Smooth muscle cell (in vitro differentiated cells): ENCODE results near the gene KRTAP10-7. TPM values are rescaled to one million over a fixed set of nuclear protein-coding genes. Genes with fewer than 3 reads are reported as not detected.
"Not testable (repeated sequence)": the region's sequence is repeated elsewhere in the genome, so short reads cannot be mapped to it uniquely, and the experiment has no call there.

ENCODE experiments used
- DNase-seq: peaks from one replicate; lab custom pipeline; 2025; ENCODE audit not compliant: unreplicated experiment; lab: John Stamatoyannopoulos, UW
- H2AFZ ChIP-seq: fragments of 200-600 bp; sonication (generic); 2 replicates; pipeline ENCODE4 v1.6.0; 2016; ENCODE audit warnings: antibody characterized with exemption, low read depth, mild to moderate bottlenecking
- H3F3A ChIP-seq: fragments of 200-600 bp; sonication (generic); 2 replicates; pipeline ENCODE4 v1.6.0; 2017; ENCODE audit warnings: antibody characterized with exemption, low read depth
- H3K27ac ChIP-seq: fragments of 200-600 bp; sonication (generic); 2 replicates; pipeline ENCODE4 v1.5.1; 2016; ENCODE audit warnings: low read depth, mild to moderate bottlenecking
- H3K27me3 ChIP-seq: fragments of 200-600 bp; sonication (generic); 2 replicates; pipeline ENCODE4 v1.6.1; 2016; ENCODE audit warnings: low read depth, mild to moderate bottlenecking
- H3K36me3 ChIP-seq: fragments of 200-600 bp; sonication (generic); 2 replicates; pipeline ENCODE4 v1.5.1; 2016; ENCODE audit warnings: low read depth
- H3K4me1 ChIP-seq: fragments of 200-600 bp; sonication (generic); 2 replicates; pipeline ENCODE4 v1.5.1; 2016; ENCODE audit warnings: low read depth
- H3K4me2 ChIP-seq: fragments of 200-600 bp; sonication (generic); 2 replicates; pipeline ENCODE4 v1.6.0; 2016; ENCODE audit warnings: mild to moderate bottlenecking
- H3K4me3 ChIP-seq: fragments of 200-600 bp; sonication (generic); 2 replicates; pipeline ENCODE4 v1.5.1; 2016; ENCODE audit warnings: mild to moderate bottlenecking
- H3K79me2 ChIP-seq: fragments of 200-600 bp; sonication (generic); 2 replicates; pipeline ENCODE4 v1.6.0; 2016; ENCODE audit warnings: low read depth, mild to moderate bottlenecking
- H3K9ac ChIP-seq: fragments of 200-600 bp; sonication (generic); 2 replicates; pipeline ENCODE4 v1.6.0; 2016; ENCODE audit warnings: low read depth
- H3K9me3 ChIP-seq: fragments of 200-600 bp; sonication (generic); replicated peaks from 2 replicates; pipeline ENCODE4 v1.5.1; 2016; ENCODE audit warnings: low read depth
- H4K20me1 ChIP-seq: fragments of 200-600 bp; sonication (generic); 2 replicates; pipeline ENCODE4 v1.6.0; 2016; ENCODE audit warnings: low read depth
- CTCF ChIP-seq: fragments of 200-600 bp; sonication (generic); IDR thresholded peaks from 2 replicates; pipeline ENCODE4 v1.5.1; 2017; ENCODE audit warnings: borderline replicate concordance, mild to moderate bottlenecking, antibody characterized with exemption; ENCODE audit not compliant: insufficient read depth, poor library complexity, severe bottlenecking
- WGBS: methylation state at CpG from one replicate; pipeline ENCODE4 v1.1.7; 2016; ENCODE audit warnings: low lambda C conversion rate; 5-methylcytosine and 5-hydroxymethylcytosine counted together
- polyA plus RNA-seq: library from polyadenylated mRNA; unstranded; fragments of >200 nt; fragmentation: Nextera tagmentation; extraction: Ambion mirVana; gene quantifications from 2 replicates; pipeline ENCODE4 v1.2.1, GENCODE V29; 2016
- total RNA-seq: library from RNA; depleted of rRNA; stranded (reverse); fragments of >200 nt; gene quantifications from 2 replicates; pipeline ENCODE4 v1.2.3, GENCODE V29; 2014

KRTAP10-7 gene
- total and polyA plus RNA-seq, 2 experiments from 2014 or later: not detected

- WGBS: 82% methylated on average over 28 of the region's 30 CpGs
- H3K9ac ChIP-seq: no peak overlapping the region
Measured at GRCh38 chr21:44557491-44558328, 42.7 kb upstream of the KRTAP10-7 start.

GRCh38 chr21:44558329-44558675 lies 42.1 kb upstream of the KRTAP10-7 start:
- not testable (repeated sequence) for H3K27me3 ChIP-seq, H2AFZ ChIP-seq, H3K27ac ChIP-seq, H3K4me3 ChIP-seq, H3K79me2 ChIP-seq, H4K20me1 ChIP-seq, H3F3A ChIP-seq, DNase-seq, H3K9ac ChIP-seq, H3K36me3 ChIP-seq, H3K4me1 ChIP-seq, H3K4me2 ChIP-seq, H3K9me3 ChIP-seq
- 72% methylated on average over 10 of the region's 10 CpGs for WGBS

More at GRCh38 chr21:44557491-44558328, 42.7 kb upstream of the KRTAP10-7 start:
- H3K9me3 ChIP-seq: no peaks in the 10 kb centered on the region
- H3K79me2 ChIP-seq: no peaks in the 10 kb centered on the region
- no peak for TF ChIP-seq CTCF
- no peaks in the 10 kb centered on the region for H3F3A ChIP-seq
- no peaks in the 10 kb centered on the region for H3K36me3 ChIP-seq
- no peaks in the 10 kb centered on the region for H4K20me1 ChIP-seq
- H3K27ac ChIP-seq: no peak overlapping the region
- no peak overlapping the region for H2AFZ ChIP-seq
- no peak overlapping the region for H3K4me2 ChIP-seq
- no peak overlapping the region for H3K4me3 ChIP-seq
- H3K4me1 ChIP-seq: no peaks in the 10 kb centered on the region
- H3K27me3 ChIP-seq: no peaks in the 10 kb centered on the region
- DNase-seq: no peak

- no peak for DNase-seq
- H4K20me1 ChIP-seq: no peaks in the 10 kb centered on the region
- H3K9me3 ChIP-seq: no peaks in the 10 kb centered on the region
- H3K4me3 ChIP-seq: no peak within 1 kb of the TSS
- H2AFZ ChIP-seq: no peak within 1 kb of the TSS
- H3F3A ChIP-seq: no peaks in the 10 kb centered on the region
- H3K4me2 ChIP-seq: no peak within 1 kb of the TSS
- WGBS: 77% methylated on average over 5 of the region's 5 CpGs
- H3K27me3 ChIP-seq: no peaks in the 10 kb centered on the region
- no peaks in the 10 kb centered on the region for H3K4me1 ChIP-seq
- H3K79me2 ChIP-seq: no peaks in the 10 kb centered on the region
- no peak within 1 kb of the TSS for H3K27ac ChIP-seq
- H3K36me3 ChIP-seq: no peaks in the 10 kb centered on the region
- TF ChIP-seq CTCF: no peak
- H3K9ac ChIP-seq: no peak within 1 kb of the TSS
Measured at GRCh38 chr21:44558695-44559094, 41.7 kb upstream of the KRTAP10-7 start, which contains the start of gene KRTAP10-3. Gene KRTAP10-3 (minus strand): TSS chr21:44558795. CDS start chr21:44558715, 80 bp downstream.

GRCh38 chr21:44564099-44564498 lies 36.3 kb upstream of the KRTAP10-7 start:
- 95% methylated on average over 1 of the region's 1 CpG for WGBS
- H3K4me2 ChIP-seq: no peak overlapping the region

More at GRCh38 chr21:44564099-44564498, 36.3 kb upstream of the KRTAP10-7 start:
- H2AFZ ChIP-seq: no peak overlapping the region
- no peak for TF ChIP-seq CTCF
- no peak overlapping the region for H3K4me3 ChIP-seq
- H3K36me3 ChIP-seq: no peaks in the 10 kb centered on the region
- DNase-seq: no peak
- no peaks in the 10 kb centered on the region for H3K79me2 ChIP-seq
- H3K4me1 ChIP-seq: no peaks in the 10 kb centered on the region
- no peak overlapping the region for H3K27ac ChIP-seq
- H3F3A ChIP-seq: no peaks in the 10 kb centered on the region
- no peaks in the 10 kb centered on the region for H4K20me1 ChIP-seq
- H3K9me3 ChIP-seq: no peaks in the 10 kb centered on the region
- H3K27me3 ChIP-seq: no peaks in the 10 kb centered on the region
- H3K9ac ChIP-seq: no peak overlapping the region
